Adrenal gland (tissue), 5 donors: ENCODE measurements around the gene RASA3.
A peak's percentile ranks its signal among the peaks of the same experiment; 100 is the strongest.

Source experiments
- CTCF ChIP-seq, 6 experiments: fragments of 450-650 bp in 4 of 6; fragments of 200-600 bp in 2 of 6; sonication (generic) in 1 of 6; IDR thresholded peaks; 1 replicate in 5 of 6; 2 replicates in 1 of 6; pipeline versions ENCODE4 v1.5.1 to v1.8.0; 2016 to 2021; ENCODE audit warnings: antibody characterized with exemption in 6 of 6, mild to moderate bottlenecking in 2 of 6, moderate library complexity in 1 of 6
- POLR2A ChIP-seq, 2 donors: fragments of 450-650 bp; IDR thresholded peaks; one replicate each; pipeline ENCODE4 v1.6.1; 2017; ENCODE audit warnings: antibody characterized with exemption in 2 of 2, mild to moderate bottlenecking in 2 of 2, moderate library complexity in 1 of 2
- donor health status: DM: no; HTN: no; CAD: no.

GRCh38 chr13:114128624-114129522 is 3.5 kb downstream of the RASA3 start:
- TF ChIP-seq CTCF (IDR thresholded peaks at IDR 0.05) (no peak), POLR2A (IDR thresholded peaks at IDR 0.05) (peak in 1 of 2 donors; percentile 35)
